B cell (primary cell): ENCODE measurements around the gene SMARCA4. TPM values are rescaled to one million over a fixed set of nuclear protein-coding genes. Genes with fewer than 3 reads are reported as not detected.

Source experiments
- ATAC-seq: fragments of 200-7000 bp; cut with Tn5 transposase; one replicate; pipeline ENCODE4 v1.10.0; 2021; ENCODE audit warnings: low read depth, mild to moderate bottlenecking, moderate number of reproducible peaks, moderate library complexity
- CTCF ChIA-PET: fragments of 350-600 bp; sonication (Branson Sonifier 250); formaldehyde crosslinking; loops from one replicate; lab custom pipeline; 2021; ENCODE audit warnings: antibody characterized with exemption, inconsistent platforms; lab: Charles Lee
- POLR2A ChIA-PET: fragments of 350-600 bp; sonication (Branson Sonifier 250); formaldehyde crosslinking; loops from one replicate; lab custom pipeline; 2021; ENCODE audit warnings: antibody characterized with exemption; lab: Charles Lee
- DNase-seq: peaks from one replicate; pipeline ENCODE4 v3.0.0; 2013
- H2AFZ ChIP-seq: 2 replicates; pipeline ENCODE4 v1.6.1; 2012; ENCODE audit warnings: mild to moderate bottlenecking, low read depth, low read length; ENCODE audit not compliant: insufficient read depth, poor library complexity, severe bottlenecking
- H3K27ac ChIP-seq, 2 donors: 1 replicate in 1 of 2; 2 replicates in 1 of 2; pipeline ENCODE4 v1.5.1; 2012 to 2013; ENCODE audit warnings: low read length in 2 of 2, mild to moderate bottlenecking in 2 of 2, moderate library complexity in 1 of 2
- H3K27me3 ChIP-seq, 4 experiments: fragments of 200-600 bp in 1 of 4; sonication (generic) in 1 of 4; replicated peaks in 1 of 4; 1 replicate in 2 of 4; 2 replicates in 2 of 4; pipeline versions ENCODE4 v1.6.1 to v1.7.0; 2013 to 2016; ENCODE audit warnings: low read length in 3 of 4, mild to moderate bottlenecking in 2 of 4, mixed read lengths in 1 of 4, moderate library complexity in 1 of 4; ENCODE audit not compliant: insufficient read depth in 4 of 4, control insufficient read depth in 3 of 4; ENCODE audit errors: control extremely low read depth in 1 of 4
- H3K36me3 ChIP-seq, 2 experiments: replicated peaks in 1 of 2; 1 replicate in 1 of 2; 2 replicates in 1 of 2; pipeline versions ENCODE4 v1.6.1 to v1.7.1; 2013; ENCODE audit warnings: low read length in 1 of 2; ENCODE audit not compliant: insufficient read depth in 2 of 2, control insufficient read depth in 1 of 2; ENCODE audit errors: control extremely low read depth in 1 of 2, extremely low read depth in 1 of 2
- H3K4me1 ChIP-seq, 2 donors: fragments of 200-600 bp in 1 of 2; sonication (generic) in 1 of 2; 1 replicate in 1 of 2; 2 replicates in 1 of 2; pipeline versions ENCODE4 v1.5.1 to v1.6.1; 2013 to 2017; ENCODE audit warnings: low read length in 2 of 2; ENCODE audit not compliant: control insufficient read depth in 2 of 2, insufficient read depth in 2 of 2
- H3K4me2 ChIP-seq: replicated peaks from 2 replicates; pipeline ENCODE3; 2012; ENCODE audit warnings: mild to moderate bottlenecking, low read depth, low read length; ENCODE audit not compliant: poor library complexity, severe bottlenecking
- H3K4me3 ChIP-seq, 5 experiments: fragments of 200-600 bp in 1 of 5; sonication (generic) in 1 of 5; 1 replicate in 3 of 5; 2 replicates in 2 of 5; pipeline versions ENCODE4 v1.5.1 to v1.7.0; 2011 to 2016; ENCODE audit warnings: low read length in 4 of 5, mild to moderate bottlenecking in 4 of 5, low read depth in 2 of 5, control low read depth in 1 of 5, moderate library complexity in 1 of 5; ENCODE audit not compliant: insufficient read depth in 1 of 5; ENCODE audit errors: control extremely low read depth in 1 of 5, extremely low read depth in 1 of 5
- H3K79me2 ChIP-seq: fragments of 200-600 bp; sonication (generic); one replicate; pipeline ENCODE4 v1.6.0; 2016; ENCODE audit warnings: low read length; ENCODE audit not compliant: control insufficient read depth, insufficient read depth
- H3K9ac ChIP-seq: fragments of 200-600 bp; sonication (generic); 2 replicates; pipeline ENCODE4 v1.6.1; 2017; ENCODE audit warnings: mild to moderate bottlenecking, low read length, moderate library complexity
- H3K9me3 ChIP-seq, 3 donors: one replicate each; pipeline versions ENCODE4 v1.6.1 to v1.7.1; 2013; ENCODE audit warnings: low read length in 2 of 3; ENCODE audit not compliant: control insufficient read depth in 2 of 3, insufficient read depth in 1 of 3; ENCODE audit errors: control extremely low read depth in 1 of 3
- H4K20me1 ChIP-seq: 2 replicates; pipeline ENCODE4 v1.6.0; 2012; ENCODE audit warnings: mild to moderate bottlenecking, low read length; ENCODE audit not compliant: insufficient read depth, control insufficient read depth, poor library complexity, severe bottlenecking
- H3K27ac Mint-ChIP-seq: one replicate; pipeline ENCODE4 v1.8.0; 2021; ENCODE audit warnings: mixed read lengths
- H3K27me3 Mint-ChIP-seq: one replicate; pipeline ENCODE4 v1.8.0; 2021; ENCODE audit warnings: mixed read lengths
- H3K4me1 Mint-ChIP-seq: one replicate; pipeline ENCODE4 v1.8.0; 2021; ENCODE audit warnings: mixed read lengths
- H3K4me3 Mint-ChIP-seq: one replicate; pipeline ENCODE4 v1.8.0; 2021; ENCODE audit warnings: mixed read lengths
- H3K9me3 Mint-ChIP-seq: one replicate; pipeline ENCODE4 v1.8.0; 2022; ENCODE audit warnings: mixed read lengths; ENCODE audit not compliant: insufficient read depth
- EZH2 ChIP-seq: IDR thresholded peaks from 2 replicates; pipeline ENCODE4 v1.6.1; 2012; ENCODE audit warnings: borderline replicate concordance, low read depth, mild to moderate bottlenecking, moderate library complexity, low read length; ENCODE audit not compliant: insufficient read depth, poor library complexity, severe bottlenecking
- WGBS: methylation state at CpG from one replicate; pipeline ENCODE4 v1.1.5; 2013; ENCODE audit warnings: missing lambda C conversion rate; ENCODE audit not compliant: insufficient coverage; 5-methylcytosine and 5-hydroxymethylcytosine counted together
- intact Hi-C: fragments of 100-400 bp; cut with micrococcal nuclease; formaldehyde crosslinking; loops from one replicate; pipeline ENCODE4 v1.10.0; 2022
- polyA plus RNA-seq: library from polyadenylated mRNA; depleted of rRNA; stranded (reverse); fragments of >200 nt; gene quantifications from 2 replicates; pipeline ENCODE4 v1.2.3, GENCODE V29; 2012
- total RNA-seq, 2 donors: library from RNA; stranded (reverse); fragments of 120-200 nt in 1 of 2; gene quantifications; 1 replicate in 1 of 2; 2 replicates in 1 of 2; pipeline versions ENCODE4 v1.2.3 to v1.2.4, GENCODE V29; 2013 to 2022
- TF ChIP-seq, protein P1 (sequence below): fragments of 200-600 bp; IDR thresholded peaks from one replicate; pipeline ENCODE4 v1.8.0; 2022; ENCODE audit warnings: antibody characterized with exemption, mild to moderate bottlenecking

Gene SMARCA4
- total and polyA plus RNA-seq, 2 donors (not counting 1 experiment from before 2014, with no cell fraction given): 49.7 to 82.3 TPM

DNA sequence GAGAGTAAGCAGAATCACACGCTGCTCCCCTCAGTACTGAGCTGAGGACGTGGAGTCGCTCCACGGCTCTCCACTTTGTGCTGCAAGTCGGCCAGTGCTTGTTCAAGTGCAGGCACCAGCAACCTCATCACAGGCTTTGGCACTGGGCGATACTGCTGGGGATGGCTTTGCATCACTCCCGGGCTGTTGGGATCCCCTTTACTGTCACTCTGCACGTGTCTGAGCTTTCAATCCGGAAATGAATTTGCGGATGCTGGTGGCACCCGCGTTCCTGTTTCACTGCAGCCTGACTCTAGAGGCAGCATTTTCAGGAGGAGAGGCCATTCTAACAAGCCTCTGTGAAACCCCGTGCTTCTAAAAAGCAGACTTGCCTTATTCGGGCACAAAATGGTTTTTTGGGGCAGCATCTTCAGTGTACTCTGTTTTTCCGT, 19.1 kb downstream of the SMARCA4 start:
- Mint-ChIP-seq H3K4me3 (peak overlapping the region; percentile 62), H3K4me1 (peaks cover 17% of the 10 kb centered on the region), H3K27ac (no peak overlapping the region), H3K9me3 (no peaks in the 10 kb centered on the region), H3K27me3 (no peaks in the 10 kb centered on the region)
- no peak overlapping the region for H3K9ac ChIP-seq
- no peaks in the 10 kb centered on the region for H3K9me3 ChIP-seq
- H3K79me2 ChIP-seq: peaks cover 90% of the 10 kb centered on the region
- DNase-seq (peak; percentile 63), ATAC-seq (peak; percentile 77)
- TF ChIP-seq, protein P1, sequence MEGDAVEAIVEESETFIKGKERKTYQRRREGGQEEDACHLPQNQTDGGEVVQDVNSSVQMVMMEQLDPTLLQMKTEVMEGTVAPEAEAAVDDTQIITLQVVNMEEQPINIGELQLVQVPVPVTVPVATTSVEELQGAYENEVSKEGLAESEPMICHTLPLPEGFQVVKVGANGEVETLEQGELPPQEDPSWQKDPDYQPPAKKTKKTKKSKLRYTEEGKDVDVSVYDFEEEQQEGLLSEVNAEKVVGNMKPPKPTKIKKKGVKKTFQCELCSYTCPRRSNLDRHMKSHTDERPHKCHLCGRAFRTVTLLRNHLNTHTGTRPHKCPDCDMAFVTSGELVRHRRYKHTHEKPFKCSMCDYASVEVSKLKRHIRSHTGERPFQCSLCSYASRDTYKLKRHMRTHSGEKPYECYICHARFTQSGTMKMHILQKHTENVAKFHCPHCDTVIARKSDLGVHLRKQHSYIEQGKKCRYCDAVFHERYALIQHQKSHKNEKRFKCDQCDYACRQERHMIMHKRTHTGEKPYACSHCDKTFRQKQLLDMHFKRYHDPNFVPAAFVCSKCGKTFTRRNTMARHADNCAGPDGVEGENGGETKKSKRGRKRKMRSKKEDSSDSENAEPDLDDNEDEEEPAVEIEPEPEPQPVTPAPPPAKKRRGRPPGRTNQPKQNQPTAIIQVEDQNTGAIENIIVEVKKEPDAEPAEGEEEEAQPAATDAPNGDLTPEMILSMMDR: peak; percentile 15
- TF ChIP-seq EZH2: no peak
- H3K4me3 ChIP-seq: no peak overlapping the region
- peaks cover 71% of the 10 kb centered on the region for H4K20me1 ChIP-seq
- intact Hi-C loops: no loop called here
- H2AFZ ChIP-seq: no peak overlapping the region
- WGBS: 71% methylated on average over 15 of the region's 15 CpGs
- peak overlapping the region; percentile 26 for H3K4me2 ChIP-seq
- H3K27ac ChIP-seq: no peak overlapping the region
- ChIA-PET CTCF (interaction anchor here (1.3 to 2.8 kb wide), 2 partner anchors 38 to 146 kb away, joined by 4 to 10 read pairs; no protein-coding TSS in a partner anchor), POLR2A (interaction anchor here (0.5 to 0.6 kb wide), 2 partner anchors 10 to 35 kb away, joined by 5 read pairs; no protein-coding TSS in a partner anchor)
- no peaks in the 10 kb centered on the region for H3K27me3 ChIP-seq
- H3K4me1 ChIP-seq: peaks cover 3 to 25% of the 10 kb centered on the region in 2 donors
- peaks cover 0 to 17% of the 10 kb centered on the region in 2 experiments for H3K36me3 ChIP-seq

DNA sequence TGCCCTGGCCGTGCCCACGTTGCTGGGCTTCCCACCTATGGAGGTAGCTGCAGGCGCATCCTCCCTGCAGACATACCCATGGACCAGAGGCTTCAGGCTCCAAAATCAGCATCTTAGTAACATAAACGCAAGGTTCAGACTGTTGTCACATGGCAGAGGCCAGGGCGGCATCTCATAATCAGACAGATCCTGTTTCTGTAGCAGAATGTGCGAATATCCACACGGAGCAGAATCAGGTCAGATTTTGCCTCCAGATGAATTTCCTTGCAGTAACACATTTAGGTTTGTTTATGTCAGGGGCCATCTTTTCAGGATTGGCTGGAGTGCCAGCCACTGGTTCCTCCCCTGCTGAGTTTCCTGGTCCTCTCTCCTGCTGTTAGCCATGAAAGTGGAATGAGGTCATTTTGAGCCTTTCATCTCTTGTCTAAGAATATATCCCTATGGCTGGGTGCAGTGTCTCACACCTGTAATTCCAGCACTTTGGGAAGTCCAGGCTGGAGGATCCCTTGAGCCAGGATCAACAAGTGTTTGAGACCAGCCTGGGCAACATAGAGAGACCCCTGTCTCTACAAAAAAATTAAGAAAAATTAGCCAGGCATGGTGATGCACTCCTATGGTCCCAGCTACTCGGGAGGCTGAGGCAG, 20.5 kb downstream of the SMARCA4 start:
- H3K27ac ChIP-seq: no peak overlapping the region
- intact Hi-C loops: no loop called here
- H3K4me1 ChIP-seq: peaks cover 3 to 19% of the 10 kb centered on the region in 2 donors
- H3K4me1 Mint-ChIP-seq: peaks cover 15% of the 10 kb centered on the region
- no peaks in the 10 kb centered on the region for H3K9me3 Mint-ChIP-seq
- H3K27ac Mint-ChIP-seq: no peak overlapping the region
- H3K36me3 ChIP-seq: peaks cover 0 to 28% of the 10 kb centered on the region in 2 experiments
- H3K79me2 ChIP-seq: peaks cover 76% of the 10 kb centered on the region
- no peak overlapping the region for H3K9ac ChIP-seq
- POLR2A ChIA-PET: no interaction called here
- TF ChIP-seq, protein P1: no peak
- TF ChIP-seq EZH2: no peak
- no peak overlapping the region for H3K4me2 ChIP-seq
- no peaks in the 10 kb centered on the region for H3K9me3 ChIP-seq
- no peak overlapping the region for H2AFZ ChIP-seq
- CTCF ChIA-PET: interaction anchor here (2.8 kb wide), 1 partner anchor 39 kb away, joined by 10 read pairs; no protein-coding TSS in a partner anchor
- H3K27me3 Mint-ChIP-seq: no peaks in the 10 kb centered on the region
- DNase-seq: no peak
- H3K4me3 ChIP-seq: no peak overlapping the region
- 92% methylated on average over 7 of the region's 8 CpGs for WGBS
- peaks cover 67% of the 10 kb centered on the region for H4K20me1 ChIP-seq
- no peak overlapping the region for H3K4me3 Mint-ChIP-seq
- H3K27me3 ChIP-seq: no peaks in the 10 kb centered on the region
- ATAC-seq: no peak
